ENCODE measurements around the gene ABCA12.
A peak's percentile ranks its signal among the peaks of the same experiment; 100 is the strongest.

ABCA12 gene

DNA sequence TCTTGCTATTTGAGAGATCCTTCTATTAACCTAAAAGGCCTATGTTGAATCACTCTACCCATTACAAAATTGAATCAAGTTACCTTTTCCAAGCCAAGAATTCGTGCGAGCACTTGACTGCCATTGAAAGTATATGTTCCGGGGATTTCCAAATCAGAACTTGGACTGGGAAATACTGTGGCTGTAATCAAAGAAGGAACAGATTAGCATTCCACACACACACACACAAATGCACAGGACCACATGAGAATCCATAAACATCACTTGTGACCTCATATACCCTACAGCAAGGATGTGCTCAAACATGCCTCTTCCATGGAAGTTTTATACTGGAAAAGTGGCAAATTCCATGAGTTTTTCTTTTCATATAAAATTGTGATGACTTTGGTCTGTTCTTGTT, 86.0 kb downstream of the ABCA12 start:
- DNase-seq (ENCODE audit: low read depth), result no peak

DNA sequence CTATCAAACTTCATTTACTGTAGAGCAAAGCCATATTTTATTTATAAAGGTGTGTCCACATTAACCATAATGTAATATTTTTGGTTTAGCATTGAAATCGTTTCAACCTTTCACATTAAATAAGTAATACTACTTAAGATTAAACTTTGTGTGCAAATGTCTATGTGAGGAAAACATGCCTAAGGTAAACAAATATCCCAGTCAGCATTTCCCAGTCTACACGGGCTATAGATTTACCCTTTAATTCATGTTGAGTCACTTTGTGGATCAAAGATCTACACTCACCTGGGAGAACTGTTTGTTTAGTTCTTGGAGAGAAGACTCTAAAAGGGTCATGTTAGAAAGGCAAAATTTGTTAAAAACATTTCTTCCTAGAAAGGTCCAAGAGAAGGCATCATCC, 89.1 kb downstream of the ABCA12 start:
- DNase-seq (ENCODE audit: low read depth), result no peak
- no peak overlapping the region for H3K4me3 ChIP-seq (ENCODE audit: low read depth, low read length)

More for the DNA sequence above, 86.0 kb downstream of the ABCA12 start:
- H3K4me3 ChIP-seq (ENCODE audit: low read depth, low read length), result no peak overlapping the region

DNA sequence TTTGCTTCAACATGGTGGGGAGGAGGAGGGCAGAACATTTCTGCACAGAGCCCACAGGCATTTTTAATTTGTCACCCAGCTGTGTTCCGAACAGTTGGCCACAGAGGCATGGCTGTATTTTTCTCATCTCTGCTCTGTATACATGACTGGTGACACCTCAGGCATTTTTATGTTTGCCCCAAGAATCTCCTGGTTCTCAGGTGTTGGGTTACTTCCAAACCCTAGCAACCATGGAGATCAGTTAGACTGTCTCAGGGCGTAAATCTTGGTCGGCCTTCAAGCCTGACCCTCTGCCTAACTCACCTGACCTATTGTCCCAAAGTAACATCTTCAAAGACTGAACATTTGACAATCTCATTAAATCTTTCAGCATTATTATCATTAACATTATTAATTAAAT, 100.0 kb downstream of the ABCA12 start:
- no peak for DNase-seq (ENCODE audit: low read depth)
- H3K4me3 ChIP-seq (ENCODE audit: low read depth, low read length), result no peak overlapping the region

DNA sequence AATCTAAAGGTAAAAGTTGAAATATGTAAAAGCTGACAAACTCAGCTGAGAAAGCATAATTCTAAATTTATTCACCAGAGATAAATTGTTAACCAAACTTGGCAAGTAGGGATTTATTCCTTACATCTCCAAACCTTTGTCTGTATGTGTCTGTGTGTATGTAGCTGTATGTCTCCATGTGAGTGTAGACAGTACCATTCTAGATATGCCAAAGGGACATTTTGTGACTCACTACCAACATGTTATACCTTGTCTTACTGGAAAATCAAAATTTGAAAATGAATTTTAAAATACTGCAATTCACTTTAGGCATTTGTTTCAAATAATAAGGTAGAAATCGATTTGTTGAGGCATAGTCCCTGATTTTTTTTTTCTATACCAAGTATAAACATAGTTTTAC, 102.1 kb downstream of the ABCA12 start:
- no peak overlapping the region for H3K4me3 ChIP-seq (ENCODE audit: low read depth, low read length)
- DNase-seq (ENCODE audit: low read depth), result no peak

DNA sequence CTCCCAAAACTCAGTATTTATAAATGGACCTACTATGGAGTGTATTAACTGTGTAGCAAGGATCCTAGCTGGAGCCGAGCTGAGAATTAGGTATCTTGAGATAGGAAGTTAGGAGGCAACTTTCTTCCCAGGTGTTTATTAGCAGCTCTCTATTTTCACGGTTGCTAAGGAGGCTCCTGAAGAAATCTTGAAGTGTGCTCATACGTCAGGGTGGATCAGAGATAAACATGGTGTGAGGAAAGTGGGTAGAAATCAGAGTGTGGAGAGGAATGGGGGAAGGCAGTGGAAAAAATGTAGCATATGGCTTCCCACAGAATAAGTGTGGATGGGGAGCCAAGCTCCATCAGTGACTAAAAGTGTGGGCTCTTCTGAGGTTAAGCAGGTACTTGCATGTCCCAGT, 104.3 kb downstream of the ABCA12 start:
- DNase-seq (ENCODE audit: low read depth), result no peak
- no peak overlapping the region for H3K4me3 ChIP-seq (ENCODE audit: low read depth, low read length)

DNA sequence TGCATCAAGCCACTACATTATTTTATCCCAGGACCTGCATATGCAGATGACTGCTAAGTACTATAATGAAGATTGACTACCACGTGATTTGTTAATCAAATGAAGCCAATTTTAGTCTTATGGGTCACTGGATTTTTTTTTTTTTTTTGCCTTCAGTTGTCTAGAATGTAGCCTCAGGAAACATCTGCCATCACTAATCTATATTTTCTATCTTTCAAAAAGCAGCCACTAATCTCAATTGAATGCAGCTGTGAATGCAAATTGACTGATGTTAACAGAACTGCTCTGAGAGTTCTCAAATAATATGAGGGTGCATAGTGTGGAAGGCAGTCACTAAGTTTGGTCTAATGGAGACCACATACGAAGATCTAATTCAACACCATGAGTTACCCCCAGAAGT, 106.3 kb downstream of the ABCA12 start:
- DNase-seq (ENCODE audit: low read depth), result no peak
- no peak overlapping the region for H3K4me3 ChIP-seq (ENCODE audit: low read depth, low read length)

DNA sequence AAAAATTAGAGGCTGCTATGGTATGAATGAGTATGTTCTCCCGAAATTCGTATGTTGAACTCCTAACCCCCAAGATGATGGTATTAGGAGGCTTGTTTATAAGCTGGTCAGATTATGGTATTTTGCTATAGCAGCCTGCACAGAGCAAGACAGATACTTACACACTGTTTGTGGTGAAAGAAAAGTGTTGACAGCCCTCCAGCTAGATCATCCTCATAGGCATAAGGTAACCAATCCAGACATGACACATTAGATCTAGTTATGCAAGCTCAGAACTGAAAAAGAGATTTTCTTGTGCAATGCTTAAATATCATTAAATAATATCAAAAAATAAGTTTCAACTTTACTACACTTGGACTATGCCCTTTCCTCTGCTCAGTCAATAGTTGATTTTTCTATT, 107.1 kb downstream of the ABCA12 start:
- H3K4me3 ChIP-seq (ENCODE audit: low read depth, low read length), result no peak overlapping the region
- DNase-seq (ENCODE audit: low read depth), result peak; percentile 23

DNA sequence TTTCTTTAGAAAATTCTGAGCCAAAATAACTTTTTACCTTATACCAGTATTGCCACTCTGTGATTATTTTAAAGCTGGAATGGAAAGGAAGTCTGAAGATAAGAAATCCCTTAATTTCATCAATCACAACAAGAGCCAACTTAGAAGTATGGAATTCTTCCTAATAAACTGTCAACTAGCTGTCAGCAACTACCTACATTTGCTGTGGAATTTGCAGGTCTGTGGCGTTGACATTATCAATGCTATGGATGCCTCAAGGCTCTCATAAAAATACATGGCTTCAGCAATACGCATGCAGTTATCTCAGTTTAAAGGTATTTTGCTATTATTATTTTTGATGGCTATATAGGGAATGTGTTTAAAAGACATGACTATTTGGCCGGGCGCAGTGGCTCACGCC, 108.5 kb downstream of the ABCA12 start:
- DNase-seq (ENCODE audit: low read depth), result no peak
- H3K4me3 ChIP-seq (ENCODE audit: low read depth, low read length), result no peak overlapping the region

DNA sequence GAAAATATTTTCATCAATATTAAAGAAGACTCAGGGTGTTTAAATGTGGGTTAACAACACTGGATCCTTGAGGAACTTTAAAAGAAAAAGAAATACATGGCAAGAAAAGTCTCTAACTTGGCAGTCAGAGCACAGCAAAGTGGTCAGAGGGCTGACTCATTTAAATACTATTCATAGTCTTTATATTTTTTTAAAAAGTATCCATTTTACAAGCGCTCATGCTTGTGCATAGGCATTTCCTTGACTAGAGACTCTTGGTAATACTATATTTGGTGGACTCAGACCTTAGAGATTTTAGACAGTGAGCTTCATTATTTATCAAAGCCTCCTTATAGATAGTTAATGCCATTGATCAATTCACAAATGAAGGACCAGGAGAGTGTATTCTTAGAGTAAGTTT, 110.2 kb downstream of the ABCA12 start:
- H3K4me3 ChIP-seq (ENCODE audit: low read depth, low read length), result no peak overlapping the region
- peak; percentile 15 for DNase-seq (ENCODE audit: low read depth)

DNA sequence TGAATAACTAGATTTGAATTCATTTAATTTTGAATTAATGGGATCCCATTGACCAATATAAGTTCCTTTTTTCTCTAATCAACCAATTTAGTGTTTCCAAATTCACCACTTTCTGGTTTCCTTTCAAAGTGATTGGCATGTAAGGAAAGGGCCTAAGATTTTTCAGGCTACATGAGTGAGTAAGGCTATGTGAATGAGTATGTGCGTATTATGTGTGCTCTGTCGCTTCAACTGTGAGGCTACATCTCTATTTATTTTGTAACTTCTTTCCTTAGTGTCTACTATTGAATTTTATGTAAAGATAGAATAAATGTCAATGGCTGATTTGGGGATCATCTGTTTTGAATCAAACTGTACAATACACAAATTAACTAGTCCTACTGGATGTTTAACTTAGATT, 110.6 kb downstream of the ABCA12 start:
- DNase-seq (ENCODE audit: low read depth), result no peak
- no peak overlapping the region for H3K4me3 ChIP-seq (ENCODE audit: low read depth, low read length)

DNA sequence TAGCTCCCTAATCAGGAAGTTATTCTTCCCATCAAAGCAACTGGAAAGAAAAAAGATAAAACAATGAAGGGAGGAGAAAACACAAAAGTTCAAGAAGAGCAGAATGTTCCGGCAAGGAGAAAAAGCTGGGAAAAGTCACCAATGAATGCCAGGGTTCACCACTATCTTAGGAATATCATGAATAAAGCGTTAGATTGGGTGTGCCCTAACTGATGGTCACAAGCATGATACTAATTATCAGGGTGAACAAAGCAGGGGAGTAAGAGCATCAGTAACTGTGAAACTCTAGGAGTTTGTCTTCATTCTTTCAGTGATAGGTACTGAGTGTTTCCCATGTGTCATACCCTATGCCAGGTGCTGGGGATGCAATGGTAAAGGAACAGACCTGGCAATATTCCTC, 115.5 kb downstream of the ABCA12 start:
- no peak overlapping the region for H3K4me3 ChIP-seq (ENCODE audit: low read depth, low read length)
- no peak for DNase-seq (ENCODE audit: low read depth)

DNA sequence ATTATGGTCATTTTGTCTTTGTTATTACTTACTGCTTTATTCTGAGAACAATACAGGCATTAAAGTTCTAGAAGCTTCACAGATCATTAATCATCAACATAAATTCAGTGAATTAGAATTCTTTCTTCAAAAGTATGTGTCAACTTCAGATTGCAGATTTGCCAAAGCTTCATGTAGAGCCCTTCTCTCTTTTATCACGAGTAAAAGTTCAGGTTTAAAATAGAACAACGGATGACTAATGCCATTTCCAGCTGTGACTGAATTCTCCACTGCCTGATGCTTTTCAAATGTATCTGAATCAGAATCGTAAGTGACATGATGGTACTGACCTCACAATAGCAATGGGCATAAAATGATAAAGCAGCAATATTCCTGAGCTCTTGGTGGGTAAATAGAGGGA, 116.0 kb downstream of the ABCA12 start:
- peak; percentile 19 for DNase-seq (ENCODE audit: low read depth)
- no peak overlapping the region for H3K4me3 ChIP-seq (ENCODE audit: low read depth, low read length)

DNA sequence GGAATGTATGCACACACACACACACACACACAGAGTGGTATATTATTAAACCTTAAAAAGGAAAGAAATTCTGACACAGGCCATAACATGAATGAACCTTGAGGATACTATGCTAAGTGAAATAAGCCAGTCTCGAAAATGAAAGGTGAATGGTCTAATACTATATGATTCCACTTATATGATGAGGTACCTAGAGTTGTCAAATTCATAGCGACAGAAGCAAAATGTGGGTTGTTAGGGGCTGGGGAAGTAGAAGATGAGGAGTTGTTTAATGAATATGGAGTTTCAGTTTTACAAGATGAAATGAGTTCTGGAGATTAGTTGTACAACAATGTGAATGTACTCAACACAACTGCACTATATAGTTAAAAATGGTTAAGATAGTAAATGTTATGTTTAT, 118.1 kb downstream of the ABCA12 start:
- no peak for DNase-seq (ENCODE audit: low read depth)
- no peak overlapping the region for H3K4me3 ChIP-seq (ENCODE audit: low read depth, low read length)

DNA sequence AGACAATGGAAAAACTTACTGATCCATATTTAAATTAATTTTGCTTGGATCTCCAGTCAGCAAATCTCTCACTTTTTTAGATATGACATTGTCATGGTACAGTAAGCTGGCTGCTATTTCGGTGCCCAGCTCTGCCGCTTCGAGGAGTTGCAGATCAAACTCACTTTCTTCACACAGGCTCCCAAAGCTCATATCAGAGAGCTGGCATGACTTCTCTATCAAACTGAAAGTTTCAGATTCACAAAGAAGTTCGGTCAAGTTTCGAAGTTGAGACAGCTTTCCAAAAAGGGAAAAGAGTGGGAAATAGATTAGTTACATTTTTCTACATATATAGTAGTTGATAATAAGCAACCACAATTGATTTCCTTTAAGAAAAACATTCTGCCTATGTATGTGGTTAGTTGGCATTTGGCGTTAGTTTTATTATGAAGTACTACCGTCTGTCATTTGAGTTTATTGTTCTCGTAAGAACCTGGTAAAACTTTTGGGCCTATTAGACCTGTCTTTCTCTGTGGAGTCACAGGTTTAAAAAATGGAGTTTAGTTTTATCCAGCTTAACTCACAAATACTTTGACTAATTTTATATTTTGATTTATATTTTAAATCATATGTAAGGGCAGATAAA, 118.8 kb downstream of the ABCA12 start:
- no peak overlapping the region for H3K4me3 ChIP-seq (ENCODE audit: low read depth, low read length)
- no peak for DNase-seq (ENCODE audit: low read depth)

DNA sequence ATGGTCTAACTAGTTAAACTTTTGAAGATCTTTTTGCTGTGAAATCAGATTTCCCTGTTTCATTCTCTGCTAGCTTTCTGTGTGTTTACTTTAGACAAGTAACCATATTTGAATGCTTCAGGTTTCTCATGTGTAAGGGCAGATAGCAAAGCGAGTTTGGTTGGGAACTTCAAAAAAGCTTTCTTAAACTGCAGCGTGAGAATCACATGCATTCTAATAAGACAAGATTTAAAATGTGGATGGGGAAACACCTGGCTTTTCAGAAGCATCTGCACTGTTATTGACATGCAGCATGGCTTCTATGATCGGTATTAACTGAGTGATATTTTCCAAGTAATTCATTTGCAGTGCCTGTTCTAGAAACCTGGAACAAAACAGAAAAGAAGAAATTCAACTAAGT, 119.3 kb downstream of the ABCA12 start:
- no peak overlapping the region for H3K4me3 ChIP-seq (ENCODE audit: low read depth, low read length)
- no peak for DNase-seq (ENCODE audit: low read depth)

DNA sequence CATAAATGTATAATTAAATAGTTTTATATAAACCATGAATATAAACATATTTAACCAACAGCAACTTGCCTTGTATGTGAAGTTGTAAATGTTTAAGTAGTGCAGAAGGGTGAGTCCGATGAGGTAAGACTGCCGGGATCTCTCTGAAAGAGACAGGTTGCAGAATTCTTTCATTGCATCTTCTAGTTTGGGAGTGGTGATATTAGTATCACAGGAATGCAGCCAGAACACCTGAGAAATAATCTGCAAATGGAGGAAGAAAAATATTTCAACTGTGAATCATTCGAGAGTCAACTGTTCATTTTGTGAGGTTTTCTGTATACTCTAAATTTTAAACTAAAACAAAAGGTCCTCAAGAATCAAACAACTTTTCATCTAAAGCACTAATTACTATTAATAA, 123.0 kb downstream of the ABCA12 start:
- H3K4me3 ChIP-seq (ENCODE audit: low read depth, low read length), result no peak overlapping the region
- DNase-seq (ENCODE audit: low read depth), result no peak

DNA sequence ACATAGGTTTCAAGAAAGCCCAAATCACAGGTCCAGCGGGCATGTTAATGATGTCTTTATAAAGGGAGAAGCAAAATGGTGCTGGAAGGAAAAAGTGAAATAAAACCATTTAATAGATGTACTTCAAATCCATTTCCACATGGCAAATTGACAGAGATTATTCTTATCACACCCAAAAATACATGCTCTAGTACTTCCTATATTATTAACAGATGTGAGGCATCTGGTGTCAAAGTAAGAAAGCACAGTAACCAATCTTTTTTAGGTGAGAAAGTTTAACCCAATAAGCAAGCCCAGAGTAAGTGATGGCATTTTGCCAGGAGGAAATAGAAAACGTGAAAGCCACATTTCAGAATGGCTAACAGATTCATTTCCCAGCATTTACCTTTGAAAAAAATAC, 128.0 kb downstream of the ABCA12 start:
- H3K4me3 ChIP-seq (ENCODE audit: low read depth, low read length), result no peak overlapping the region
- DNase-seq (ENCODE audit: low read depth), result no peak

DNA sequence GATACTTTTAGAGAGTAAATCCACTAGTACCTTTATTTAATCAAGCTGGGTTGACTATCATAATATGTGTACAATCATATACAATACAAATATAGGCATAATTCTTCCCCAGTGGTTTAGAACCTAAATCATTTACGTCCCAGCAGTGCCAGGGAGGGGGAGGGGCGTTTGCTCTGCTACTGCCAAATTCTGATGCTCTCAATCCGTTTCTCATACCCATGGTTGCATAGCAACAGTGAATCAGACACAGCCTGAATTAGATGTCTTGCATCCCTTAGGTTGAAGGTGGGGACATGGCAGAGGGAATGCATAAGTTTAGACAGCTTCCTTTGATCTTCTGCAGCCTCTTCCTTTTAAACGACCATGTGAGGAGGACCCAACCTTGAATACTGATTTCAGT, 135.4 kb downstream of the ABCA12 start:
- no peak overlapping the region for H3K4me3 ChIP-seq (ENCODE audit: low read depth, low read length)
- no peak for DNase-seq (ENCODE audit: low read depth)

DNA sequence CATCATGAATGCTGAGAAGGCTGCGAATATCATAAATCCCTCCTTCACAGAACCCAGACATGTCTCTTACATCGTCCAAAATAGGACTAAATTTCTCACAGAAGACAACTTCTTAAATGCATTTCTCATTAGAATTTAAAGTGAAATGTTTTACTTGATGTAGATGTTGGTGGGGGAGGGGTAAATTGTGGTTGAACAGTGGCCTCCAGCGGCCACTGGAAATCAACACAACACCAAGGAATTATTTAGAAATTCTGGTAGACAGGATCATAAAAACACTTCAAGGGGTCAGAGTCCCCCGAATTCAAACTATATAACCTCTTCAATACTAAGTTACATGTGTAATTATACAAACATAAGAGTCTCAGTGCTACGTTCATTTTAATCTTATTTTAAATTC, 135.9 kb downstream of the ABCA12 start:
- DNase-seq (ENCODE audit: low read depth), result peak; percentile 14
- H3K4me3 ChIP-seq (ENCODE audit: low read depth, low read length), result no peak overlapping the region

DNA sequence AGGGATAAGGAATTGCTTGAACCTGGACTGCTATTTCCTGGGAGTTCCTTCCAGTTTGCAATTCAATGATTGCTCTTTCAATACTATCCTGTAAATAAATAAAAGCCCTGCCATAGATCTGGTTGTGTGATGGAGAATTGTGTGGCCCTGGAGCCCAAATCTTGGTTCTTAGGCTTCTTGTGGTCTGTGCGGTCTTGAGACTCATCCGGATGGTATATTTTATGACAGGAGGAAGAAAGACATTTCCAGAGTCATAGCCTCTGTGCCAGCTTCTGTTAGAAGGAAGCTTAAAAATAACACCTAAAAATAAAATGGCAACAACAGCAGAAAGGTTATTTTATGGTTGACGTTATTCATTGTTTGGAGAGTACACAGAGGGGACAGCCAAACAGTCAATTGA, 137.7 kb downstream of the ABCA12 start:
- no peak overlapping the region for H3K4me3 ChIP-seq (ENCODE audit: low read depth, low read length)

DNA sequence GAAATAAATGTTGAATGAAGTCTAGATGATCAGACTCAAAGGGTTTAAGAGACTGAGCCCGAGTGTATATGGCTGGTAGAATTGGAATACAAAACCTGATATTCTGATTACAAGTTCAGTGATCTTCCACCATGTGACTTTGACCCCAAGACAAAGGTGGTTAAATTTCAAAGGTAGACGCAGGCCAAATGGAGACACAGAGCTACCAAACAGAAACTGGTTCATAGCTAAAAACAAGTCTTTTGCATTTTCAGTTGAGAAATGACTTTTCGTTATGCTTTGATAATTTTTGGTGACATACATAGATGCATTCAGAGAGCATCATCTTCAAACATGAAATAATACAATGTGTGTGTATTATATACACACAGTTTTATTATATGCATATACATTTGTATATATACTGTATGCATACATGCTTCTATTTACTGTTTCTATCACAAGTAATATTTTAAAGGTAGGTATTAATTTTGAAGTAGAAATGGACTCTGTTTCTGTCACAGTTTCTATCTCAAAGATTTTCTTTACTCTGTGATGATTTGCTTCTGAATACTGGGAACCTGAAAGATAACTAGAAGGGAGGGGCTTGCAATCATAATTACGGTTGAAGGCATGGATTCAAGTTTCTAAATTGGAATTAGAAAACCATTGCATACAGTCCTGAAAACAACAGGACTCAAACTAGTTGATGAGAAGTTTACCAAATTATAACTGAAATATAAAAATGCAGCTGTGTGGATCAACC, 142.3 kb downstream of the ABCA12 start:
- no peak overlapping the region for H3K4me3 ChIP-seq (ENCODE audit: low read depth, low read length)
- DNase-seq (ENCODE audit: low read depth), result no peak

More for the DNA sequence above, 137.7 kb downstream of the ABCA12 start:
- DNase-seq (ENCODE audit: low read depth), result no peak

Measured in skeletal muscle cell (primary cell).